ENCODE measurements around the gene SPRR2D. TPM values are rescaled to one million over a fixed set of nuclear protein-coding genes. Genes with fewer than 3 reads are reported as not detected.

The SPRR2D gene
- total RNA-seq, 1 donor from 2014 or later = 2.4 TPM

DNA sequence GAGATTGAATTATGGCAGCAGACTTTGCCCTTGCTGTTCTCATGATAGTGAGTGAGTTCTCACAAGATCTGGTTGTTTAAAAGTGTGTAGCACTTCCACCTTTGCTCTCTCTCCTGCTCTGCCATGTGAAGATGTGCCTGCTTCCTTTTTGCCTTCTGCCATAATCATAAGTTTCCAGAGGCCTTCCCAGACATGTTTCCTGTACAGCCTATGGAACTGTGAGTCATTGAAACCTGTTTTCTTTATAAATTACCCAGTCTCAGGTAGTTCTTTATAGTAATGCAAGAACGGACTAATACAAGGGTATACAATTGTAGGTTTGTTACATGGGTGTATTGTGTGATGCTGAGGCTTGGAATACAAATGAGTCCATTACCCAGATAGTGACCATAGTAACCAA, 5.7 kb downstream of the SPRR2D start:
- DNase-seq (ENCODE audit: low read depth) = no peak
- Histone ChIP-seq H3K27me3 (ENCODE audit: control insufficient read depth, insufficient read depth, low read length) (no peaks in the 10 kb centered on the region), H3K4me3 (ENCODE audit: low read depth, low read length) (no peak overlapping the region), H3K36me3 (ENCODE audit: control insufficient read depth, insufficient read depth, low read length) (no peaks in the 10 kb centered on the region)
- TF ChIP-seq, protein P1, sequence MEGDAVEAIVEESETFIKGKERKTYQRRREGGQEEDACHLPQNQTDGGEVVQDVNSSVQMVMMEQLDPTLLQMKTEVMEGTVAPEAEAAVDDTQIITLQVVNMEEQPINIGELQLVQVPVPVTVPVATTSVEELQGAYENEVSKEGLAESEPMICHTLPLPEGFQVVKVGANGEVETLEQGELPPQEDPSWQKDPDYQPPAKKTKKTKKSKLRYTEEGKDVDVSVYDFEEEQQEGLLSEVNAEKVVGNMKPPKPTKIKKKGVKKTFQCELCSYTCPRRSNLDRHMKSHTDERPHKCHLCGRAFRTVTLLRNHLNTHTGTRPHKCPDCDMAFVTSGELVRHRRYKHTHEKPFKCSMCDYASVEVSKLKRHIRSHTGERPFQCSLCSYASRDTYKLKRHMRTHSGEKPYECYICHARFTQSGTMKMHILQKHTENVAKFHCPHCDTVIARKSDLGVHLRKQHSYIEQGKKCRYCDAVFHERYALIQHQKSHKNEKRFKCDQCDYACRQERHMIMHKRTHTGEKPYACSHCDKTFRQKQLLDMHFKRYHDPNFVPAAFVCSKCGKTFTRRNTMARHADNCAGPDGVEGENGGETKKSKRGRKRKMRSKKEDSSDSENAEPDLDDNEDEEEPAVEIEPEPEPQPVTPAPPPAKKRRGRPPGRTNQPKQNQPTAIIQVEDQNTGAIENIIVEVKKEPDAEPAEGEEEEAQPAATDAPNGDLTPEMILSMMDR (IDR thresholded peaks at IDR 0.05; ENCODE audit: insufficient read depth, low read length, poor library complexity, severe bottlenecking) = no peak

DNA sequence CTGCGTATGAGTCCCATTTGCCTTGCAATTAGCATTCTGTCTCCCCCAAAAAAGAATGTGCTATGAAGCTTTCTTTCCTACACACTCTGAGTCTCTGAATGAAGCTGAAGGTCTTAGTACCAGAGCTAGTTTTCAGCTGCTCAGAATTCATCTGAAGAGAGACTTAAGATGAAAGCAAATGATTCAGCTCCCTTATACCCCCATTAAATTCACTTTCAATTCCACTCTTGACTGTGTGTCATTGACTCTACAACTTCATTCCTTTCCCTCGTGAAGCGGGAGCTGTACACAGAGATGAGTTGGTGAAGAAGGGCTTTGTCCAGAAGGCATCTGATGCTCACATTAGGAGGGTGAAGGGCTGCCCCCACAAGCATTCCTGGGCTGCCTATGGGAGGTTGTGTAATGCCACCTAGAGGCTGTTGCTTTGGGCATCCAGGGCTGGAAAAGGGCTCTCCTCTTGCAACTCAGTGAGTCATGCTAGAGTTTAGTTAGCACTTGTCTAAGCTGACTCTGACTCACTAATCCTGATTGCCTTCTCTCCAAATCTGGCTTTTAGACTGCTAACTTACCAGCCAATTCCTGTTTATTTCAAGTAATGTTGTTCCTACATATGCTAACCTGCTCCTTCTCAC, 8.1 kb downstream of the SPRR2D start:
- peak; percentile 67 for DNase-seq (ENCODE audit: low read depth)
- no peaks in the 10 kb centered on the region for H3K27me3 ChIP-seq (ENCODE audit: control insufficient read depth, insufficient read depth, low read length)
- no peak overlapping the region for H3K4me3 ChIP-seq (ENCODE audit: low read depth, low read length)
- TF ChIP-seq, protein P1 (IDR thresholded peaks at IDR 0.05; ENCODE audit: insufficient read depth, low read length, poor library complexity, severe bottlenecking) = peak; percentile 52
- H3K36me3 ChIP-seq (ENCODE audit: control insufficient read depth, insufficient read depth, low read length) = no peaks in the 10 kb centered on the region

DNA sequence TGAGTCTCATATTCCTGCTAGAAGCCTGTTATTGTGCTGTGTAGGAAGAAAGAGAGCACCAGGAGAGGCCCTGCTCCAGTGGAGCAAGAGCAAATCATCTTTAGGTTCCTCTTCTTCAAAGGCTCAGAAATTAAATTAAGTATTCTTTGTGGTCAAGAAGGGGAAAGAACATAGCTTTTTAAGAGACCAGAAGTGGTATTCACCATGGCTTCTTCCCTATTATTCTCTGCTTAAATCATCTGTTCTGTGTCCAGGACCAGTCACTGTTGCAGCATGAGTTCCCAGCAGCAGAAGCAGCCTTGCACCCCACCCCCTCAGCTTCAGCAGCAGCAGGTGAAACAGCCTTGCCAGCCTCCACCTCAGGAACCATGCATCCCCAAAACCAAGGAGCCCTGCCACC, 8.8 kb downstream of the SPRR2D start:
- Histone ChIP-seq H3K36me3 (ENCODE audit: control insufficient read depth, insufficient read depth, low read length) (no peaks in the 10 kb centered on the region), H3K27me3 (ENCODE audit: control insufficient read depth, insufficient read depth, low read length) (no peaks in the 10 kb centered on the region), H3K4me3 (ENCODE audit: low read depth, low read length) (no peak overlapping the region)
- no peak for DNase-seq (ENCODE audit: low read depth)
- TF ChIP-seq, protein P1 (IDR thresholded peaks at IDR 0.05; ENCODE audit: insufficient read depth, low read length, poor library complexity, severe bottlenecking) = no peak

DNA sequence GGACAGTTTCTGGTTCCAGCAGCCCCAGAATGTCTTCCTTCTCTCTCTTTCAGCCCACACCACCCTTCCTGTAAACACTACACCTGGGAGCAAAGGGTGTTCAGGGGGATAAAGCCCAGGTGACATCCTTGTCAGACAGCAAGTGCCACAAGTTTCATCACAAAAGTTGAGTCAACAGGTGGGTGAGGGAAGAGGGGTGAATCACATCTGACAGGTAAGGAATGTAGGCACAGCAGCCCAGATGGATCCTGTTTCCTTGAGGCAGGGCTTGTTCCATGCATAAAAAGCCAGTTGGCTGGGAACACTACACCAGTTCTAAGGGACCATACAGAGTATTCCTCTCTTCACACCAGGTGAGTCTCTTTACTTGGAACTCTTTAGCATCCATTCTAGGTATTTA, 10.0 kb downstream of the SPRR2D start, which contains the start of gene SPRR1B:
Gene SPRR1B (plus strand): TSS at position 309 of the 400 bp plus-strand sequence. CDS start 1,143 bp downstream, outside the sequence.
- TF ChIP-seq, protein P1 (IDR thresholded peaks at IDR 0.05; ENCODE audit: insufficient read depth, low read length, poor library complexity, severe bottlenecking) = no peak
- DNase-seq (ENCODE audit: low read depth) = no peak
- Histone ChIP-seq H3K27me3 (ENCODE audit: control insufficient read depth, insufficient read depth, low read length) (no peaks in the 10 kb centered on the region), H3K36me3 (ENCODE audit: control insufficient read depth, insufficient read depth, low read length) (no peaks in the 10 kb centered on the region), H3K4me3 (ENCODE audit: low read depth, low read length) (no peak within 1 kb of the TSS)

DNA sequence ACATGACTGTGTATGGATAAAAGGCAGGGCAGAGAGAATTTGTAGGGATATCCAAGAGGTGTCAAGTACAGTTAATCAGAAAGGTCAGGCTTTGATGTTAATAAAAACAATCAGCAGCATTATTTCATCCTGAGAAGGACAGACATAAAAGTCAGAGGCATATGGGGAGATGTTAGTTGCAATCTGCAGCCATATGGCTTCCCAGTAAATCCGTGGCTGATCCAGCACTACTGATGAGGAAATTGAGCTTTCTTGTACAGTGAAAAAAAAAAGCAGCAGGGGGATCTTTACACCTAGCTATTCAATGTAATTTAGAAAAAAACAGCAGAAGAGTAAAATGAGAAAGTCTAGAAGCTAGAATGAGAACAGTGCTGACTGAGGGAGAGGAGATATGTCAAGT, 12.2 kb downstream of the SPRR2D start:
- TF ChIP-seq, protein P1 (IDR thresholded peaks at IDR 0.05; ENCODE audit: insufficient read depth, low read length, poor library complexity, severe bottlenecking) = no peak
- no peak for DNase-seq (ENCODE audit: low read depth)
- no peak overlapping the region for H3K4me3 ChIP-seq (ENCODE audit: low read depth, low read length)

DNA sequence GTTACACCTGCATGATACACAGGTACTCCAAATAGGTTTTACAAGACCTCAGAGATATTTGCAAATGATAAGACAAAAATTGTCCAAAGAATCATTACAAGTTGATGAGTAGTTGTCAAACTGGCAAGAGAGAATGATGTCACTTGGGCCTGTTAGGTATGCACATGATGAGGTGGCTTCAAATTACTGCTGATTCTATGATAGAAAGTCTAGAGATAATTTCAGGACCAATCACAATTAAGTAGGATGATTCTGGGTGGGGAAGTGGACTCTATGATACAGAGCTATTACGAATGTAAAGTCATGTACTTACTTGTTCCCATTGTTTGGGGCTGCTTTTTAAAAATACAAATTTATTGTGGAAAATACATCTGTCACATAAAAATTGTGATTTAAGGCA, 15.1 kb downstream of the SPRR2D start:
- TF ChIP-seq, protein P1 (IDR thresholded peaks at IDR 0.05; ENCODE audit: insufficient read depth, low read length, poor library complexity, severe bottlenecking) = no peak
- Histone ChIP-seq H3K27me3 (ENCODE audit: control insufficient read depth, insufficient read depth, low read length) (no peaks in the 10 kb centered on the region), H3K4me3 (ENCODE audit: low read depth, low read length) (no peak overlapping the region), H3K36me3 (ENCODE audit: control insufficient read depth, insufficient read depth, low read length) (no peaks in the 10 kb centered on the region)
- no peak for DNase-seq (ENCODE audit: low read depth)

More for the DNA sequence above, 12.2 kb downstream of the SPRR2D start:
- Histone ChIP-seq H3K36me3 (ENCODE audit: control insufficient read depth, insufficient read depth, low read length) (no peaks in the 10 kb centered on the region), H3K27me3 (ENCODE audit: control insufficient read depth, insufficient read depth, low read length) (no peaks in the 10 kb centered on the region)

Data from kidney epithelial cell (primary cell).